Epithelial cell of esophagus (primary cell): ENCODE data around the gene TAF3.

Experiments used
- DNase-seq: peaks from one replicate; pipeline ENCODE4 v3.0.0; 2010; ENCODE audit warnings: low read depth
- H3K4me3 ChIP-seq: 2 replicates; pipeline ENCODE4 v1.5.1; 2011; ENCODE audit warnings: mild to moderate bottlenecking, low read length, control low read depth
- TF ChIP-seq, protein P1 (sequence below): IDR thresholded peaks from 2 replicates; pipeline ENCODE4 v1.5.1; 2011; ENCODE audit warnings: low read depth, mild to moderate bottlenecking, low read length, control low read depth, inconsistent platforms; ENCODE audit not compliant: insufficient read depth; ENCODE audit errors: missing control alignments

TAF3 gene

GRCh38 chr10:7952266-7952665 lies 134.0 kb downstream of the TAF3 start:
- H3K4me3 ChIP-seq: no peak overlapping the region
- TF ChIP-seq, protein P1, sequence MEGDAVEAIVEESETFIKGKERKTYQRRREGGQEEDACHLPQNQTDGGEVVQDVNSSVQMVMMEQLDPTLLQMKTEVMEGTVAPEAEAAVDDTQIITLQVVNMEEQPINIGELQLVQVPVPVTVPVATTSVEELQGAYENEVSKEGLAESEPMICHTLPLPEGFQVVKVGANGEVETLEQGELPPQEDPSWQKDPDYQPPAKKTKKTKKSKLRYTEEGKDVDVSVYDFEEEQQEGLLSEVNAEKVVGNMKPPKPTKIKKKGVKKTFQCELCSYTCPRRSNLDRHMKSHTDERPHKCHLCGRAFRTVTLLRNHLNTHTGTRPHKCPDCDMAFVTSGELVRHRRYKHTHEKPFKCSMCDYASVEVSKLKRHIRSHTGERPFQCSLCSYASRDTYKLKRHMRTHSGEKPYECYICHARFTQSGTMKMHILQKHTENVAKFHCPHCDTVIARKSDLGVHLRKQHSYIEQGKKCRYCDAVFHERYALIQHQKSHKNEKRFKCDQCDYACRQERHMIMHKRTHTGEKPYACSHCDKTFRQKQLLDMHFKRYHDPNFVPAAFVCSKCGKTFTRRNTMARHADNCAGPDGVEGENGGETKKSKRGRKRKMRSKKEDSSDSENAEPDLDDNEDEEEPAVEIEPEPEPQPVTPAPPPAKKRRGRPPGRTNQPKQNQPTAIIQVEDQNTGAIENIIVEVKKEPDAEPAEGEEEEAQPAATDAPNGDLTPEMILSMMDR: no peak
- no peak for DNase-seq

- H3K4me3 ChIP-seq: no peak overlapping the region
- DNase-seq: no peak
- TF ChIP-seq, protein P1: no peak
These were observed 135.1 kb downstream of the TAF3 start for GRCh38 chr10:7953447-7953846.

GRCh38 chr10:7955446-7955845 lies 137.1 kb downstream of the TAF3 start:
- no peak overlapping the region for H3K4me3 ChIP-seq
- no peak for DNase-seq
- TF ChIP-seq, protein P1: no peak

GRCh38 chr10:7956508-7956907 lies 138.2 kb downstream of the TAF3 start:
- TF ChIP-seq, protein P1: no peak
- no peak overlapping the region for H3K4me3 ChIP-seq
- DNase-seq: peak; percentile 66

DNA sequence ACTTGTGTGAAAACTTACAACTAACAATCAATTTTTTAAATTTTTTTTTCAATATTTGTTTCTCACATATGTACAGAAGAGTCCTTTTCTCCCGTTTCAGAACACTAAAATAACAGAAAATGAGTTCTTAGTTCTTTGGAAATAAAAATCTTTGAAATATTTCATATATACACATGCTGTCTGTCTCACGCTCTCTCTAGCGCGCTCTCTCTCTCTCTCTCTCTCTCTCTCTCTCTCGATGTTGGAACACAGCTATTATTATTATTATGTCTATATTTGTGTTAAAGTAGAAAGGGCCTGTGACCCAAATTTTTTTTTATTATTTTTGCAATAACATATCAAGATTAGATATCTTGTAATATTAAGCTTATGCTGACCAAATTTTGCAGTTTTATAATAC lies 139.3 kb downstream of the TAF3 start:
- no peak overlapping the region for H3K4me3 ChIP-seq
- TF ChIP-seq, protein P1: no peak
- no peak for DNase-seq

DNA sequence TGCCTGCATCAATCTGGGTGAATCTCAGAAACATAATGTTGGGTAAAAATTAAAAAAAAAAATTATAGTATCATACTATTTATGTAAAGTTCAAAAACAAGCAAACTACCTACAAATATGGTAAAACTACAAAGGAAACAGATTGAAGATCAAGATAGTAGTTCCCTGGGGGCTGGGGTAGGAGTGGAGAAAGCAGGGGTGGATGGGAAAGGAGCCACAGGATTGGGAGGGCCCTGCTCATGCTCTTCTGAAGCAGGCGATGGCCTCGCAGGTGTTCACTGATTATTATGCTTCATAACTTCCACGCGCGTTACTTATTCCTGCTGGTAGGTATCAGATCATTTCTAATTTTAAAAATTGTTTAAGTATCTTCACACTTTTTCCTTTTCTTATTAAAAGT lies 140.1 kb downstream of the TAF3 start:
- TF ChIP-seq, protein P1: no peak
- H3K4me3 ChIP-seq: no peak overlapping the region
- no peak for DNase-seq

GRCh38 chr10:7960108-7960507 lies 141.8 kb downstream of the TAF3 start:
- H3K4me3 ChIP-seq: no peak overlapping the region
- DNase-seq: no peak
- TF ChIP-seq, protein P1: no peak
